Measurements from ENCODE around the gene METTL9.

DNA sequence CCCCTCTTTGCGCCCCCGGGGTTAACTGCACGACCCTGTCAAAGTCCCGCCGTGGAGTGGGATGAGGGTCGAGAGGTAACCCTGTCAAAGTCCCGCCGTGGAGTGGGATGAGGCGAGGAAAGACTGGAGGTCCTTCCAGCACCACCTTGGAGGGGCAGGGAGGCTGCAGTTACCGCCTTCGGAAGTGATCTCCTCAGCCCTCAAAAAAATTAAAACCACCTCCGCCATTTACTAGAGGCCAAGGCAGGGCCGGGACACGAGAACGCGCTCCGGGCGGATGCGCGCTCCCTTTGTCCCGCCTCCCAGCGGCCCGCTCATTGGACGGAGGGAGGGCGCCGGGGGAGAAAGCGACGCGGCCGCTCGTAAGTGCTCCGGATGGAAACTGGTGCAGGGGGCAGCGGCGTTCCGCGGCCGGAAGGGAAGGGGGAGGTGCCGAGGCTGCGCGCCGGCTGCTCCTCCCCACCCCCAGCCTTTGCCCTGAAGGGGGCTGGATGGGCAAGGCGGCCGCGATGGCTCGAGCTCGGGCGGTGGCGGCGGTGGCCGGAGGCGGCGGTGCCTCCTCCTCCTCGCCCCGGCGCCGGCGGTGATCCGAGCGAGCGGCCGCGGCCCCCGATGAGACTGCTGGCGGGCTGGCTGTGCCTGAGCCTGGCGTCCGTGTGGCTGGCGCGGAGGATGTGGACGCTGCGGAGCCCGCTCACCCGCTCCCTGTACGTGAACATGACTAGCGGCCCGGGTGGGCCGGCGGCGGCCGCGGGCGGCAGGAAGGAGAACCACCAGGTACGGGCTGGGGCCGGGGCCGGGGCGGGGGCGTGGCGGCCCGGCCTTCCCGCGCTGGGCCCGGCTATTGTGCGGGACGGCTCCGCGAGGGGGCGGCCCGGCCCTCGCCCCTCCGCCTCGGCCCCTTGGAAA is at the start of gene METTL9:
- TF ChIP-seq, protein P1, sequence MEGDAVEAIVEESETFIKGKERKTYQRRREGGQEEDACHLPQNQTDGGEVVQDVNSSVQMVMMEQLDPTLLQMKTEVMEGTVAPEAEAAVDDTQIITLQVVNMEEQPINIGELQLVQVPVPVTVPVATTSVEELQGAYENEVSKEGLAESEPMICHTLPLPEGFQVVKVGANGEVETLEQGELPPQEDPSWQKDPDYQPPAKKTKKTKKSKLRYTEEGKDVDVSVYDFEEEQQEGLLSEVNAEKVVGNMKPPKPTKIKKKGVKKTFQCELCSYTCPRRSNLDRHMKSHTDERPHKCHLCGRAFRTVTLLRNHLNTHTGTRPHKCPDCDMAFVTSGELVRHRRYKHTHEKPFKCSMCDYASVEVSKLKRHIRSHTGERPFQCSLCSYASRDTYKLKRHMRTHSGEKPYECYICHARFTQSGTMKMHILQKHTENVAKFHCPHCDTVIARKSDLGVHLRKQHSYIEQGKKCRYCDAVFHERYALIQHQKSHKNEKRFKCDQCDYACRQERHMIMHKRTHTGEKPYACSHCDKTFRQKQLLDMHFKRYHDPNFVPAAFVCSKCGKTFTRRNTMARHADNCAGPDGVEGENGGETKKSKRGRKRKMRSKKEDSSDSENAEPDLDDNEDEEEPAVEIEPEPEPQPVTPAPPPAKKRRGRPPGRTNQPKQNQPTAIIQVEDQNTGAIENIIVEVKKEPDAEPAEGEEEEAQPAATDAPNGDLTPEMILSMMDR (IDR thresholded peaks at IDR 0.05) = peak in 3 of 7 experiments; percentile 7 to 27 (median 11)
- TF ChIP-seq POLR2A (IDR thresholded peaks at IDR 0.05) = peak; percentile 55 to 91 (median 85)
